HepG2 (cell line): Measurements from ENCODE around the gene INHBE. TPM values are rescaled to one million over a fixed set of nuclear protein-coding genes. Genes with fewer than 3 reads are reported as not detected.
A peak's percentile ranks its signal among the peaks of the same experiment; 100 is the strongest.

Experiments used
- ATF1 ChIP-seq: IDR thresholded peaks from 2 replicates; pipeline ENCODE4 v1.6.1; 2016; ENCODE audit warnings: mild to moderate bottlenecking, control low read depth
- CENPT ChIP-seq: sonication (generic); formaldehyde crosslinking; IDR thresholded peaks from 2 replicates; pipeline ENCODE4 v1.8.0; 2022; ENCODE audit warnings: low read depth, mild to moderate bottlenecking, moderate library complexity, missing genetic modification reagents
- CREB3 ChIP-seq: sonication (generic); formaldehyde crosslinking; IDR thresholded peaks from 2 replicates; pipeline ENCODE4 v1.5.0; 2020; ENCODE audit warnings: missing genetic modification reagents
- HDAC1 ChIP-seq: sonication (generic); formaldehyde crosslinking; IDR thresholded peaks from 2 replicates; pipeline ENCODE4 v1.5.1; 2020; ENCODE audit warnings: mild to moderate bottlenecking, missing genetic modification reagents
- IKZF1 ChIP-seq: fragments of 450-650 bp; IDR thresholded peaks from 2 replicates; pipeline ENCODE4 v1.7.1; 2016
- IRF2 ChIP-seq: IDR thresholded peaks from 2 replicates; pipeline ENCODE4 v1.6.1; 2018; ENCODE audit warnings: missing genetic modification reagents, missing compliant biosample characterization
- KAT2B ChIP-seq: fragments of 150-350 bp; IDR thresholded peaks from 2 replicates; pipeline ENCODE4 v1.6.1; 2014; ENCODE audit warnings: low read depth, low read length, borderline replicate concordance
- NCOA2 ChIP-seq: sonication (generic); formaldehyde crosslinking; IDR thresholded peaks from 2 replicates; pipeline ENCODE4 v1.8.0; 2022; ENCODE audit warnings: inconsistent platforms
- NFIC ChIP-seq: IDR thresholded peaks from 2 replicates; pipeline ENCODE4 v1.6.1; 2012; ENCODE audit warnings: mild to moderate bottlenecking, low read length, inconsistent platforms
- NR2F6 ChIP-seq, 2 experiments: IDR thresholded peaks; 2 replicates each; pipeline ENCODE4 v1.6.1; 2016; ENCODE audit warnings: antibody characterized with exemption in 1 of 2, mild to moderate bottlenecking in 1 of 2
- SNAPC4 ChIP-seq: sonication (generic); formaldehyde crosslinking; IDR thresholded peaks from 2 replicates; pipeline ENCODE4 v1.4.0; 2020; ENCODE audit warnings: mild to moderate bottlenecking, missing genetic modification reagents
- TBL1XR1 ChIP-seq: fragments of 150-350 bp; IDR thresholded peaks from 2 replicates; pipeline ENCODE4 v1.6.1; 2014; ENCODE audit warnings: borderline replicate concordance, low read length; ENCODE audit not compliant: partially characterized antibody
- TCF12 ChIP-seq, 2 experiments: fragments of 450-650 bp in 1 of 2; sonication (generic) in 1 of 2; formaldehyde crosslinking in 1 of 2; IDR thresholded peaks; 2 replicates each; pipeline versions ENCODE4 v1.6.1 to v1.8.0; 2017 to 2022; ENCODE audit warnings: antibody characterized with exemption in 1 of 2, mild to moderate bottlenecking in 1 of 2, missing genetic modification reagents in 1 of 2, moderate library complexity in 1 of 2
- ZBTB7B ChIP-seq: sonication (generic); formaldehyde crosslinking; IDR thresholded peaks from 2 replicates; pipeline ENCODE4 v1.4.0; 2020; ENCODE audit warnings: missing genetic modification reagents
- ZFP90 ChIP-seq: sonication (generic); formaldehyde crosslinking; IDR thresholded peaks from 2 replicates; pipeline ENCODE4 v1.8.0; 2022; ENCODE audit warnings: missing genetic modification reagents, mild to moderate bottlenecking, inconsistent platforms, borderline replicate concordance
- ZMAT5 ChIP-seq: sonication (generic); formaldehyde crosslinking; IDR thresholded peaks from 2 replicates; pipeline ENCODE4 v1.5.0; 2020; ENCODE audit warnings: mild to moderate bottlenecking, low read depth, missing genetic modification reagents, borderline replicate concordance
- ZNF274 ChIP-seq: sonication (generic); formaldehyde crosslinking; IDR thresholded peaks from 2 replicates; pipeline ENCODE4 v1.5.1; 2020; ENCODE audit warnings: mild to moderate bottlenecking, missing genetic modification reagents
- ZNF382 ChIP-seq: sonication (generic); formaldehyde crosslinking; IDR thresholded peaks from 2 replicates; pipeline ENCODE4 v1.5.0; 2020; ENCODE audit warnings: missing genetic modification reagents, mild to moderate bottlenecking, borderline replicate concordance
- ZNF383 ChIP-seq: sonication (generic); formaldehyde crosslinking; IDR thresholded peaks from 2 replicates; pipeline ENCODE4 v1.4.0; 2020; ENCODE audit warnings: missing genetic modification reagents, mild to moderate bottlenecking, borderline replicate concordance
- ZNF546 ChIP-seq: sonication (generic); formaldehyde crosslinking; conservative IDR thresholded peaks from 2 replicates; pipeline ENCODE4 v1.8.1; 2023; ENCODE audit warnings: mild to moderate bottlenecking, missing genetic modification reagents
- ZNF710 ChIP-seq: sonication (generic); formaldehyde crosslinking; IDR thresholded peaks from 2 replicates; pipeline ENCODE4 v1.5.0; 2020; ENCODE audit warnings: mild to moderate bottlenecking, missing genetic modification reagents, borderline replicate concordance
- ZNF746 ChIP-seq: sonication (generic); formaldehyde crosslinking; IDR thresholded peaks from 2 replicates; pipeline ENCODE4 v1.8.0; 2022; ENCODE audit warnings: mild to moderate bottlenecking, missing genetic modification reagents
- ZSCAN12 ChIP-seq: sonication (generic); formaldehyde crosslinking; IDR thresholded peaks from 2 replicates; pipeline ENCODE4 v1.9.0; 2021; ENCODE audit warnings: mild to moderate bottlenecking, missing genetic modification reagents
- polyA plus RNA-seq, 8 experiments: library from polyadenylated mRNA; depleted of rRNA in 3 of 8; stranded (reverse) in 7 of 8; unstranded in 1 of 8; fragments of >200 nt; fragmentation: Illumina TruSeq in 4 of 8; extraction: Trizol in 4 of 8; gene quantifications; 2 replicates each; pipeline versions ENCODE4 v1.2.1 to v1.2.3, GENCODE V29; 2011 to 2016; ENCODE audit warnings: low read depth in 4 of 8, missing spikeins in 1 of 8, mixed read lengths in 1 of 8; ENCODE audit not compliant: insufficient read depth in 1 of 8
- total RNA-seq, 5 experiments: library from RNA; depleted of rRNA; stranded (reverse); fragments of >200 nt; fragmentation: Illumina TruSeq; extraction: Trizol; gene quantifications; 2 replicates each; pipeline ENCODE4 v1.2.3, GENCODE V29; 2016; ENCODE audit warnings: low read depth in 1 of 5

Gene INHBE
- total and polyA plus RNA-seq, 2 of the 13 experiments (the other 11 are each of a cell fraction or from before 2014, with no cell fraction given), result 17.0 to 32.0 TPM

GRCh38 chr12:57462251-57462911, 7.3 kb downstream of the INHBE start (continued):
- TF ChIP-seq NR2F6 (IDR thresholded peaks at IDR 0.05) (no peak), NR2F6 (CRISPR knock-in tag; IDR thresholded peaks at IDR 0.05) (peak; percentile 37; the same call in 1 of the 2 replicates), CREB3 (CRISPR knock-in tag) (no peak), ZFP90 (CRISPR knock-in tag) (no peak), IRF2 (peak; percentile 17; the same call in 1 of the 2 replicates), ZNF382 (CRISPR knock-in tag) (no peak), ZNF746 (CRISPR knock-in tag) (no peak), ZSCAN12 (CRISPR knock-in tag) (no peak), HDAC1 (CRISPR knock-in tag) (peak; percentile 41; the same call in 1 of the 2 replicates), ZNF710 (CRISPR knock-in tag) (0 out of 2 replicates have a peak, but pooled peaks have one; percentile 39), ZNF274 (CRISPR knock-in tag) (no peak), ZNF383 (CRISPR knock-in tag) (no peak), SNAPC4 (CRISPR knock-in tag) (no peak), IKZF1 (no peak), TBL1XR1 (no peak), KAT2B (no peak), ZBTB7B (CRISPR knock-in tag) (peak; percentile 50; the same call in 1 of the 2 replicates), NCOA2 (CRISPR knock-in tag) (no peak), CENPT (no peak), TCF12 (IDR thresholded peaks at IDR 0.05) (no peak), TCF12 (CRISPR knock-in tag; IDR thresholded peaks at IDR 0.05) (no peak), NFIC (no peak), ATF1 (CRISPR knock-in tag) (no peak), ZNF546 (CRISPR knock-in tag) (no peak), ZMAT5 (CRISPR knock-in tag) (no peak)
